PFSK-1 (cell line): ENCODE measurements around the gene ACR.

Source experiments
- FOXP2 ChIP-seq: optimal IDR thresholded peaks from 2 replicates; pipeline ENCODE3; 2011; ENCODE audit warnings: borderline replicate concordance, control low read depth, inconsistent platforms; ENCODE audit not compliant: insufficient read depth; ENCODE audit errors: extremely low read length, extremely low read depth
- POLR2AphosphoS5 ChIP-seq: IDR thresholded peaks from 2 replicates; pipeline ENCODE4 v1.6.1; 2012; ENCODE audit warnings: low read depth, mild to moderate bottlenecking, control low read depth, low read length, moderate library complexity
- SIN3A ChIP-seq: IDR thresholded peaks from 2 replicates; pipeline ENCODE4 v1.6.1; 2012; ENCODE audit warnings: mild to moderate bottlenecking, low read length, moderate library complexity, borderline replicate concordance; ENCODE audit not compliant: insufficient read depth
- TAF1 ChIP-seq: IDR thresholded peaks from 2 replicates; pipeline ENCODE4 v1.6.1; 2012; ENCODE audit warnings: low read length, control low read depth, borderline replicate concordance; ENCODE audit not compliant: insufficient read depth
- TF ChIP-seq, protein P1 (sequence below), 2 experiments: IDR thresholded peaks; 2 replicates each; pipeline versions ENCODE4 v1.6.1 to v1.8.0; 2011 to 2012; ENCODE audit warnings: low read depth in 2 of 2, low read length in 2 of 2, control low read depth in 1 of 2, inconsistent platforms in 1 of 2, mild to moderate bottlenecking in 1 of 2, moderate library complexity in 1 of 2; ENCODE audit not compliant: insufficient read depth in 1 of 2

ACR gene

DNA sequence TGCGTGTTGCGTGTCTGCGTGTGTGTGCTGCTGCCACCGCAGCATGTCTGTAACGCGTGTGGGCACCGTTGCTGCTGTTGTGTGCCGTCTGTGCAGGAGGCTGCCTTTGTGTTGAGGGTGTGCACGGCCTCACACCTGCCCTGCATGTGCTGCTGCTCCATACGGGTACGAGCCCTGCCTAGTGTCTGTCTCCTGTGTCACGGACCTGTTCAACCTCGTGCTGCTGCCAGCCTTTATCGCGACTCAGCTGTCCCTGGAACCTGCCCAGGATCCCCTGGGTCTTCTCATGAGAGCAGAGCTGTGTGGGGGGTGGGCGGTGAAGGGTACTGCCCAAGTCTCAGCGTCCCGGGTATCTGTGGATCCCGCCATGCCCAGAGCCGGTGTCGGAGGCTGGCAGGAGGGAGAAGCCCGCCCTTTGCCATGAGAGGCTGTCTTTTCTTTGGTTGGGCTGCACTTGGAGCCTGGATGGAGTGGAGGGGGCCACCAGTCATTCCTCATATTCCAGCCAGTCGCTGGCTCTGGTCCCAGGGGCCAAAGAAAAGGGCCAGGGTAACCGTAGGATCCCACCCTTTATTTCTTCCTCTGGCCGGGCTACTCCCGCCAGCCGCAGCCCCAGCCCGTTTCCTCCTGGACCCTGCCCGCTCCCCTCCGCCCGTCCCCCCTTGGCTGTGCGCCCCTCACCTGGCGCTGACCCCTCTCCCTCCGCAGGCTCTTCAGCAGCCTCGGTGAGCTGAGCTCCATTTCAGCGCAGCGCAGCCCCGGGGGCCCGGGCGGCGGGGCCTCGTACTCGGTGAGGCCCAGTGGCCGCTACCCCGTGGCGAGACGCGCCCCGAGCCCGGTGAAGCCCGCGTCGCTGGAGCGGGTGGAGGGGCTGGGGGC is 7.8 kb upstream of the ACR start:
- TF ChIP-seq, protein P1, sequence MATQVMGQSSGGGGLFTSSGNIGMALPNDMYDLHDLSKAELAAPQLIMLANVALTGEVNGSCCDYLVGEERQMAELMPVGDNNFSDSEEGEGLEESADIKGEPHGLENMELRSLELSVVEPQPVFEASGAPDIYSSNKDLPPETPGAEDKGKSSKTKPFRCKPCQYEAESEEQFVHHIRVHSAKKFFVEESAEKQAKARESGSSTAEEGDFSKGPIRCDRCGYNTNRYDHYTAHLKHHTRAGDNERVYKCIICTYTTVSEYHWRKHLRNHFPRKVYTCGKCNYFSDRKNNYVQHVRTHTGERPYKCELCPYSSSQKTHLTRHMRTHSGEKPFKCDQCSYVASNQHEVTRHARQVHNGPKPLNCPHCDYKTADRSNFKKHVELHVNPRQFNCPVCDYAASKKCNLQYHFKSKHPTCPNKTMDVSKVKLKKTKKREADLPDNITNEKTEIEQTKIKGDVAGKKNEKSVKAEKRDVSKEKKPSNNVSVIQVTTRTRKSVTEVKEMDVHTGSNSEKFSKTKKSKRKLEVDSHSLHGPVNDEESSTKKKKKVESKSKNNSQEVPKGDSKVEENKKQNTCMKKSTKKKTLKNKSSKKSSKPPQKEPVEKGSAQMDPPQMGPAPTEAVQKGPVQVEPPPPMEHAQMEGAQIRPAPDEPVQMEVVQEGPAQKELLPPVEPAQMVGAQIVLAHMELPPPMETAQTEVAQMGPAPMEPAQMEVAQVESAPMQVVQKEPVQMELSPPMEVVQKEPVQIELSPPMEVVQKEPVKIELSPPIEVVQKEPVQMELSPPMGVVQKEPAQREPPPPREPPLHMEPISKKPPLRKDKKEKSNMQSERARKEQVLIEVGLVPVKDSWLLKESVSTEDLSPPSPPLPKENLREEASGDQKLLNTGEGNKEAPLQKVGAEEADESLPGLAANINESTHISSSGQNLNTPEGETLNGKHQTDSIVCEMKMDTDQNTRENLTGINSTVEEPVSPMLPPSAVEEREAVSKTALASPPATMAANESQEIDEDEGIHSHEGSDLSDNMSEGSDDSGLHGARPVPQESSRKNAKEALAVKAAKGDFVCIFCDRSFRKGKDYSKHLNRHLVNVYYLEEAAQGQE (IDR thresholded peaks at IDR 0.05; ENCODE audit: insufficient read depth in 1 of 2, low read depth in 2 of 2, low read length in 2 of 2): no peak
- no peak for TF ChIP-seq TAF1
- no peak for TF ChIP-seq POLR2AphosphoS5
- TF ChIP-seq FOXP2: no peak
- no peak for TF ChIP-seq SIN3A

DNA sequence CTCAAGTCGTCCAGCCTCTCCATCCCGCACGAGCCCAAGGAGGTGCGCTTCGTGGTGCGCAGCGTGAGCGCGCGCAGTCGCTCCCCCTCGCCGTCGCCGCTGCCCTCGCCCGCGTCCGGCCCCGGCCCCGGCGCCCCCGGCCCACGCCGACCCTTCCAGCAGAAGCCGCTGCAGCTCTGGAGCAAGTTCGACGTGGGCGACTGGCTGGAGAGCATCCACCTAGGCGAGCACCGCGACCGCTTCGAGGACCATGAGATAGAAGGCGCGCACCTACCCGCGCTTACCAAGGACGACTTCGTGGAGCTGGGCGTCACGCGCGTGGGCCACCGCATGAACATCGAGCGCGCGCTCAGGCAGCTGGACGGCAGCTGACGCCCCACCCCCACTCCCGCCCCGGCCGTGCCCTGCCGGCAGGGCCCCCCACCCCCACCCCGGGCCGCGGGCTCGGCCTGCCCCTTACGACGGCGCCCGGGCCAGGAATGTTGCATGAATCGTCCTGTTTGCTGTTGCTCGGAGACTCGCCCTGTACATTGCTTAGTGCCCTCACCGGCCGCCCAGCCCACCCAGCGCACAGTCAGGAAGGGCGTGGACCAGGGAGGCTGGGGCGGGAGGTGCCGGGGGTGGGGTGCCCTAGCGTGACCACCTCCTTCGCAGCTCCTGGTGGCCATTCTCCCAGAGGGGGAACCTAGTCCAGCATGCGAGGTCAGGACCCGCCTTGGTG is 6.9 kb upstream of the ACR start:
- TF ChIP-seq FOXP2 (no peak), SIN3A (no peak), POLR2AphosphoS5 (no peak), TAF1 (no peak)
- TF ChIP-seq, protein P1 (IDR thresholded peaks at IDR 0.05; ENCODE audit: insufficient read depth in 1 of 2, low read depth in 2 of 2, low read length in 2 of 2): no peak

DNA sequence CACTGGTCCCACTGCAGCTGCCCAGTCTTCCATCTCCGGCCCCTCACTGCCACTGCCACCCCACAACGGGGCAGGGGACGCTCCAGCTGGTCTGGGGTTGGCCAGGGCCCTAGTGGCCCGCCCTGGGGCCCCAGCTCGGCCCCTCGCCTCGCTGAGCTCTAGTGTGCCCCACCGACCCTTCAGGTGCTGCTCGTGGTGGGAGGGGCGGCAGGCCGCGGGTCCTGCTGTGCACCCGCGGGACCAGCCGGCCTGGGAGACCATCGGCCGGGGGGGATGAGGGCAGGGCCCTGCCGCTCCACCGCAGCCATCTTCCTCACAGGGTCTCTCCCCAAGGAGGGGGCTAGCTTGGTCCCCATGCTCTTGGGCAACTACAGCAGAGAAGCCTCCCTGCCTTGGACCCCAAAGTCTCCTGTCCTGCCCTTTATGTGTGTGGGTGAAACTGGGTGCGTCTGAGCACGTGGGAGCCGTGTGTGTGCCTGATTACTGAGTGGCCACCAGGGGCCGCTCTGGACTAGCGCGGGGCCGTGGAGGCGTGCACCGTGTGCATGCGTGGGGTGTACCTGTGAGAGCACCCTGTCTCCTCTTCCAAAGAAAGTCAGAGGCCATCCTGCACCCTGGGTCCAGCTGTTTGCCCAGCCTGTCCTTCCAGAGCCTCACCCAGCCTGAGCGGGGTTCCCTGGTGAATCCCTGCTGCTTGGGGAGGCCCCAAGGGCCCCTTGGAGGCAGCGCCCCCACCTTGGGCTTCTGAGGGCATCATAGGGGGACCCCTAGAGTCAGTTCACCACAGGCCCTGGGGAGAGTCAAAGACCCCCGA is 6.0 kb upstream of the ACR start:
- TF ChIP-seq TAF1 (no peak), FOXP2 (peak; percentile 30), SIN3A (no peak)

DNA sequence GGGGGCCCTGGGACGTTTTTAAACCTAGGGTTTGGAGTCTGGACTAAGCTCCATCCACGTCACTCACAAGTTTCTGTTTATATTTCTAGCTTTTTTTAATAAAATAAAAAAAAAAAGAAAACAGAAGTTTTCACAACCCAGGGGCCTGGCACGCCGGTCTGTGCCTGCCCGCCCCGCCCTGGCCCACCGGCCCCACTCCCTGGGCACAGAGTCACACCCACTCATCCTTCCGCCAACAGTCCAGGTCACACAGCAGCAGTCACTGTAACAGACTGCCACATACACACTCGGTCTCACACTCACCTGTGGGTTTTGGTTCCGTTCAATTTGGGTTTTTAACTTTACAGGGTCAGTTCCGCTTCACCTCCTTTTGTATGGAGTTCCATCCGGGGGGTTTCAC is 5.3 kb upstream of the ACR start:
- no peak for TF ChIP-seq TAF1

DNA sequence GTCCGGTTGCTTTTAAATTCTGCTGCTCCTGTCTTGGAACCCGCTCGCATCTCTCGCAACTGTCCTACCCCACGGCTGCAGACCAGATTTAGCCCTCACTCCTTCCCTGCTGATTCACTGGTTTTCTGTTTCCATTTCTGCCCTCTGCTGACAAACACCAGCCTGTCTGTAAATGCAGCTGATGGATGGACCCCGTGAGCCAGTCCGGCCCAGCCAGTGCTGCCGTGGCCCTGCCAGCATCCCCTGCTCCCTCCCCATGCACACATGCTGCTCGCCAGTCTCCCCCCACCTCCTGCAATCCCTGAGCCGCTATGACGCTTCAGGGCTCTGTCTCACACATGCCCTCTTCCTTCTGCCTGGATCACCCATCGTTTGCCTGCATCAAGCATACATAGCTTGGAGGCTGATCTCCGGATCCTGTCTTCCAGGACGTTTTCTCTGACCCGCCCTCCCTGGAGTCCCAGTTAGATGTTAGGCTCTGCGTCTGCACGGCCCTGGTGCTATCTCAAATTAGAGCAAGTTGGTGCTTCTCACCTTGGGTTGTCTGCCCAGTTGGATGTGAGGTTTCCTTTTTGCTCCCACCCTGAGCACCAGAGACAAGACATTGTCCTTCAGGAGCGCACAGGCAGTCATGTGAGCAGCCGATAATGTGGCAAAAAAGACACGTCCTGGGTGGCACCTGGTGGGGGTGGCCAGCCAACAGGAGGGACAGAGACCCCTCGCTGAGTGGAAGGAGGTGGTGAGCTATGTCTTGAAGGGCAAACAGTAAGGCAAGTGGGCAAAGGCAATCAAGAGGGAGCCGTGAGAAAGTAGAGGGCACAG is 4.3 kb upstream of the ACR start:
- TF ChIP-seq TAF1 (no peak), SIN3A (no peak), POLR2AphosphoS5 (no peak), FOXP2 (no peak)
- TF ChIP-seq, protein P1 (IDR thresholded peaks at IDR 0.05; ENCODE audit: insufficient read depth in 1 of 2, low read depth in 2 of 2, low read length in 2 of 2): no peak
